ENCODE measurements around the gene SND1.

- no peak for TF ChIP-seq POU6F1 (CRISPR knock-in tag; IDR thresholded peaks at IDR 0.05; ENCODE audit: borderline replicate concordance, low read depth)
- TF ChIP-seq RARB (CRISPR knock-in tag; IDR thresholded peaks at IDR 0.05): no peak
- no peak for TF ChIP-seq TCF4 (CRISPR knock-in tag; IDR thresholded peaks at IDR 0.05; ENCODE audit: borderline replicate concordance)
- TF ChIP-seq ESRRG (CRISPR knock-in tag; IDR thresholded peaks at IDR 0.05): no peak
- TF ChIP-seq, protein P1, sequence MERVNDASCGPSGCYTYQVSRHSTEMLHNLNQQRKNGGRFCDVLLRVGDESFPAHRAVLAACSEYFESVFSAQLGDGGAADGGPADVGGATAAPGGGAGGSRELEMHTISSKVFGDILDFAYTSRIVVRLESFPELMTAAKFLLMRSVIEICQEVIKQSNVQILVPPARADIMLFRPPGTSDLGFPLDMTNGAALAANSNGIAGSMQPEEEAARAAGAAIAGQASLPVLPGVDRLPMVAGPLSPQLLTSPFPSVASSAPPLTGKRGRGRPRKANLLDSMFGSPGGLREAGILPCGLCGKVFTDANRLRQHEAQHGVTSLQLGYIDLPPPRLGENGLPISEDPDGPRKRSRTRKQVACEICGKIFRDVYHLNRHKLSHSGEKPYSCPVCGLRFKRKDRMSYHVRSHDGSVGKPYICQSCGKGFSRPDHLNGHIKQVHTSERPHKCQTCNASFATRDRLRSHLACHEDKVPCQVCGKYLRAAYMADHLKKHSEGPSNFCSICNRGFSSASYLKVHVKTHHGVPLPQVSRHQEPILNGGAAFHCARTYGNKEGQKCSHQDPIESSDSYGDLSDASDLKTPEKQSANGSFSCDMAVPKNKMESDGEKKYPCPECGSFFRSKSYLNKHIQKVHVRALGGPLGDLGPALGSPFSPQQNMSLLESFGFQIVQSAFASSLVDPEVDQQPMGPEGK (CRISPR knock-in tag; IDR thresholded peaks at IDR 0.05; ENCODE audit: borderline replicate concordance): no peak
- no peak for TF ChIP-seq CREB5 (CRISPR knock-in tag; IDR thresholded peaks at IDR 0.05; ENCODE audit: low read depth)
- no peak for TF ChIP-seq TOX (CRISPR knock-in tag; IDR thresholded peaks at IDR 0.05; ENCODE audit: borderline replicate concordance)
- TF ChIP-seq OSR1 (CRISPR knock-in tag; IDR thresholded peaks at IDR 0.05): no peak
- TF ChIP-seq ZFP30 (CRISPR knock-in tag; IDR thresholded peaks at IDR 0.05): no peak
- no peak for TF ChIP-seq GLIS3 (CRISPR knock-in tag; IDR thresholded peaks at IDR 0.05)
- no peak for TF ChIP-seq SNAI2 (CRISPR knock-in tag; IDR thresholded peaks at IDR 0.05)
- no peak for TF ChIP-seq ISL1 (CRISPR knock-in tag; IDR thresholded peaks at IDR 0.05)
- no peak for TF ChIP-seq ARNTL (CRISPR knock-in tag; IDR thresholded peaks at IDR 0.05; ENCODE audit: borderline replicate concordance, low read depth)
These were observed 172.7 kb downstream of the SND1 start for GRCh38 chr7:127824682-127825081.
